ENCODE results near the gene ATG9B. TPM values are rescaled to one million over a fixed set of nuclear protein-coding genes. Genes with fewer than 3 reads are reported as not detected.

ATG9B gene
- total RNA-seq, 1 donor from 2014 or later, result 11.8 TPM

GRCh38 chr7:150992833-150993302 is 31.4 kb downstream of the ATG9B start:
- Mint-ChIP-seq H3K4me1 (peaks cover 24% of the 10 kb centered on the region), H3K4me3 (no peak overlapping the region), H3K27ac (no peak overlapping the region), H3K36me3 (no peaks in the 10 kb centered on the region), H3K9me3 (peaks cover 15% of the 10 kb centered on the region), H3K27me3 (ENCODE audit: low read depth) (peaks cover 32% of the 10 kb centered on the region)
- no peak for DNase-seq (ENCODE audit: low spot score in 2 of 2, unreplicated experiment in 2 of 2)
- no peak for TF ChIP-seq CTCF (IDR thresholded peaks at IDR 0.05; ENCODE audit: unreplicated experiment)

- H3K27ac Mint-ChIP-seq, result no peak overlapping the region
- H3K9me3 Mint-ChIP-seq, result peaks cover 15% of the 10 kb centered on the region
- no peak for DNase-seq (ENCODE audit: low spot score in 2 of 2, unreplicated experiment in 2 of 2)
- no peak for TF ChIP-seq CTCF (IDR thresholded peaks at IDR 0.05; ENCODE audit: unreplicated experiment)
- peaks cover 37% of the 10 kb centered on the region for H3K27me3 Mint-ChIP-seq (ENCODE audit: low read depth)
- H3K36me3 Mint-ChIP-seq, result no peaks in the 10 kb centered on the region
- H3K4me1 Mint-ChIP-seq, result peaks cover 17% of the 10 kb centered on the region
- no peak overlapping the region for H3K4me3 Mint-ChIP-seq
Observed at GRCh38 chr7:150992051-150992640, 32.1 kb downstream of the ATG9B start.

- Mint-ChIP-seq H3K27ac (no peak within 1 kb of the TSS), H3K36me3 (no peaks in the 10 kb centered on the region), H3K27me3 (ENCODE audit: low read depth) (peaks cover 48% of the 10 kb centered on the region), H3K4me1 (peaks cover 8% of the 10 kb centered on the region), H3K4me3 (no peak within 1 kb of the TSS), H3K9me3 (peaks cover 15% of the 10 kb centered on the region)
- no peak for TF ChIP-seq CTCF (IDR thresholded peaks at IDR 0.05; ENCODE audit: unreplicated experiment)
- DNase-seq (ENCODE audit: low spot score in 2 of 2, unreplicated experiment in 2 of 2), result no peak
Observed at GRCh38 chr7:150990416-150991186, 33.7 kb downstream of the ATG9B start, which contains the start of gene NOS3. Gene NOS3 (plus strand): TSS chr7:150991017. CDS start chr7:150993804, 2,787 bp downstream.

GRCh38 chr7:150989456-150989855 is 34.8 kb downstream of the ATG9B start:
- Mint-ChIP-seq H3K27me3 (ENCODE audit: low read depth) (peaks cover 55% of the 10 kb centered on the region), H3K4me1 (peaks cover 6% of the 10 kb centered on the region), H3K27ac (no peak overlapping the region), H3K9me3 (peaks cover 15% of the 10 kb centered on the region), H3K36me3 (no peaks in the 10 kb centered on the region), H3K4me3 (no peak overlapping the region)
- TF ChIP-seq CTCF (IDR thresholded peaks at IDR 0.05; ENCODE audit: unreplicated experiment), result no peak
- no peak for DNase-seq (ENCODE audit: low spot score in 2 of 2, unreplicated experiment in 2 of 2)

GRCh38 chr7:150988230-150989226 is 35.8 kb downstream of the ATG9B start:
- Mint-ChIP-seq H3K4me3 (peak overlapping the region; percentile 41), H3K27me3 (ENCODE audit: low read depth) (peaks cover 64% of the 10 kb centered on the region), H3K27ac (no peak overlapping the region), H3K9me3 (peaks cover 15% of the 10 kb centered on the region), H3K36me3 (no peaks in the 10 kb centered on the region), H3K4me1 (peaks cover 6% of the 10 kb centered on the region)
- DNase-seq (ENCODE audit: low spot score in 2 of 2, unreplicated experiment in 2 of 2), result peak in 1 of 2 experiments; percentile 82
- TF ChIP-seq CTCF (IDR thresholded peaks at IDR 0.05; ENCODE audit: unreplicated experiment), result peak; percentile 71

All from mesothelial cell of epicardium (in vitro differentiated cells).